IMR-90 (cell line): ENCODE results near the gene TNFRSF11A. TPM values are rescaled to one million over a fixed set of nuclear protein-coding genes. Genes with fewer than 3 reads are reported as not detected.

Source experiments
- ATAC-seq: fragments of 200-7000 bp; cut with Tn5 transposase; 2 replicates; pipeline ENCODE4 v1.9.1; 2020; ENCODE audit warnings: low read depth, mild to moderate bottlenecking, moderate library complexity
- BruUV-seq: library from RNA; stranded (reverse); fragments of 400-500 nt; replicated peaks from 2 replicates; lab custom pipeline; 2021; lab: Mats Ljungman, UMichigan
- CTCF ChIA-PET: fragments of 300-600 bp; formaldehyde crosslinking; extraction: SDS; loops from one replicate; lab custom pipeline; 2021; ENCODE audit warnings: antibody characterized with exemption; lab: Yijun Ruan, JAX
- POLR2A ChIA-PET: fragments of 300-600 bp; sonication (Branson Sonifier 250); formaldehyde crosslinking; loops from one replicate; lab custom pipeline; 2022; ENCODE audit warnings: antibody characterized with exemption; ENCODE audit not compliant: unreplicated experiment; lab: Charles Lee
- DNase-seq: peaks from one replicate; pipeline ENCODE4 v3.0.0; 2013
- H2AFZ ChIP-seq: replicated peaks from 2 replicates; pipeline ENCODE3; 2013; ENCODE audit warnings: low read length, mild to moderate bottlenecking; ENCODE audit not compliant: poor library complexity
- H2AK5ac ChIP-seq: 2 replicates; pipeline ENCODE4 v1.6.1; 2013; ENCODE audit warnings: low read depth, low read length, inconsistent platforms
- H2AK9ac ChIP-seq: replicated peaks from 2 replicates; pipeline ENCODE3; 2013; ENCODE audit warnings: mild to moderate bottlenecking, low read depth, low read length, moderate library complexity; ENCODE audit not compliant: poor library complexity
- H2BK120ac ChIP-seq: 2 replicates; pipeline ENCODE4 v1.6.1; 2013; ENCODE audit warnings: low read depth, low read length, inconsistent platforms
- H2BK15ac ChIP-seq: 3 replicates; pipeline ENCODE4 v1.6.1; 2013; ENCODE audit warnings: low read depth, low read length, inconsistent platforms
- H2BK20ac ChIP-seq: 2 replicates; pipeline ENCODE4 v1.6.1; 2013; ENCODE audit warnings: low read depth, mild to moderate bottlenecking, inconsistent platforms, low read length, moderate library complexity
- H2BK5ac ChIP-seq: 2 replicates; pipeline ENCODE4 v1.6.1; 2013; ENCODE audit warnings: mild to moderate bottlenecking, low read depth, low read length, inconsistent platforms; ENCODE audit not compliant: poor library complexity, severe bottlenecking
- H3K14ac ChIP-seq: replicated peaks from 2 replicates; pipeline ENCODE4 v1.6.1; 2013; ENCODE audit warnings: low read depth, low read length, inconsistent platforms
- H3K18ac ChIP-seq: 2 replicates; pipeline ENCODE4 v1.6.1; 2013; ENCODE audit warnings: low read depth, low read length, control low read depth
- H3K23ac ChIP-seq: 2 replicates; pipeline ENCODE4 v1.6.1; 2013; ENCODE audit warnings: low read depth, low read length, inconsistent platforms
- H3K27ac ChIP-seq: 2 replicates; pipeline ENCODE4 v1.5.1; 2013; ENCODE audit warnings: mild to moderate bottlenecking, control low read depth, low read length; ENCODE audit not compliant: insufficient read depth
- H3K27me3 ChIP-seq: 2 replicates; pipeline ENCODE4 v1.6.1; 2013; ENCODE audit warnings: low read length; ENCODE audit not compliant: control insufficient read depth, insufficient read depth
- H3K36me3 ChIP-seq: 2 replicates; pipeline ENCODE4 v1.6.1; 2013; ENCODE audit warnings: low read length, mixed read lengths; ENCODE audit not compliant: control insufficient read depth, insufficient read depth
- H3K4ac ChIP-seq: 2 replicates; pipeline ENCODE4 v1.6.1; 2013; ENCODE audit warnings: low read depth, low read length, inconsistent platforms
- H3K4me1 ChIP-seq: 2 replicates; pipeline ENCODE4 v1.6.1; 2013; ENCODE audit warnings: low read length, mixed read lengths; ENCODE audit not compliant: control insufficient read depth, insufficient read depth
- H3K4me2 ChIP-seq: 2 replicates; pipeline ENCODE4 v1.6.1; 2013; ENCODE audit warnings: low read depth, mild to moderate bottlenecking, control low read depth, low read length, moderate library complexity
- H3K4me3 ChIP-seq: 2 replicates; pipeline ENCODE4 v1.5.1; 2013; ENCODE audit warnings: low read depth, mild to moderate bottlenecking, control low read depth, low read length, moderate library complexity; ENCODE audit not compliant: insufficient read depth
- H3K56ac ChIP-seq: 2 replicates; pipeline ENCODE4 v1.6.1; 2013; ENCODE audit warnings: low read length, inconsistent platforms; ENCODE audit not compliant: insufficient read depth; ENCODE audit errors: extremely low read depth
- H3K79me1 ChIP-seq, 2 experiments: 2 replicates each; pipeline ENCODE4 v1.6.1; 2013; ENCODE audit warnings: low read length in 2 of 2, inconsistent platforms in 1 of 2, low read depth in 1 of 2
- H3K9ac ChIP-seq: 2 replicates; pipeline ENCODE4 v1.6.1; 2013; ENCODE audit warnings: low read depth, low read length, control low read depth
- H3K9me1 ChIP-seq: 2 replicates; pipeline ENCODE4 v1.6.1; 2013; ENCODE audit warnings: low read length, inconsistent platforms; ENCODE audit not compliant: insufficient read depth
- H3K9me3 ChIP-seq: 2 replicates; pipeline ENCODE4 v1.6.1; 2013; ENCODE audit warnings: low read length; ENCODE audit not compliant: control insufficient read depth, insufficient read depth
- H4K20me1 ChIP-seq: 2 replicates; pipeline ENCODE4 v1.6.1; 2013; ENCODE audit warnings: low read length, inconsistent platforms; ENCODE audit not compliant: insufficient read depth
- H4K5ac ChIP-seq: 2 replicates; pipeline ENCODE4 v1.6.1; 2013; ENCODE audit warnings: mild to moderate bottlenecking, low read depth, low read length, control low read depth
- H4K8ac ChIP-seq, 2 experiments: 2 replicates each; pipeline ENCODE4 v1.6.1; 2013; ENCODE audit warnings: low read depth in 2 of 2, low read length in 2 of 2, control low read depth in 1 of 2, inconsistent platforms in 1 of 2
- H4K91ac ChIP-seq: 2 replicates; pipeline ENCODE4 v1.6.1; 2013; ENCODE audit warnings: low read depth, low read length, inconsistent platforms; ENCODE audit not compliant: insufficient read depth
- BHLHE40 ChIP-seq: fragments of 150-350 bp; IDR thresholded peaks from 2 replicates; pipeline ENCODE4 v1.6.1; 2016; ENCODE audit warnings: mild to moderate bottlenecking, low read depth, low read length
- CEBPB ChIP-seq: IDR thresholded peaks from 2 replicates; pipeline ENCODE4 v1.6.1; 2012; ENCODE audit warnings: low read depth, low read length, improper control_type of control experiment
- CHD1 ChIP-seq: IDR thresholded peaks from 2 replicates; pipeline ENCODE4 v1.6.1; 2012; ENCODE audit warnings: low read depth, low read length, improper control_type of control experiment
- ELK1 ChIP-seq: fragments of 150-350 bp; IDR thresholded peaks from 2 replicates; pipeline ENCODE4 v1.6.1; 2016; ENCODE audit warnings: low read depth, mild to moderate bottlenecking, low read length, moderate library complexity, borderline replicate concordance
- FOS ChIP-seq: fragments of 150-350 bp; IDR thresholded peaks from 2 replicates; pipeline ENCODE4 v1.6.1; 2016; ENCODE audit warnings: low read depth, low read length
- MAFK ChIP-seq: IDR thresholded peaks from 2 replicates; pipeline ENCODE4 v1.6.1; 2012; ENCODE audit warnings: low read depth, low read length, improper control_type of control experiment
- MAZ ChIP-seq: IDR thresholded peaks from 2 replicates; pipeline ENCODE4 v1.6.1; 2012; ENCODE audit warnings: low read depth, mild to moderate bottlenecking, low read length, improper control_type of control experiment, moderate library complexity, borderline replicate concordance
- MXI1 ChIP-seq: IDR thresholded peaks from 2 replicates; pipeline ENCODE4 v1.6.1; 2012; ENCODE audit warnings: low read depth, mild to moderate bottlenecking, low read length, moderate library complexity, borderline replicate concordance
- NFE2L2 ChIP-seq: fragments of 150-350 bp; IDR thresholded peaks from 2 replicates; pipeline ENCODE4 v1.6.1; 2016; ENCODE audit warnings: low read depth, mild to moderate bottlenecking, low read length
- POLR2A ChIP-seq: IDR thresholded peaks from 2 replicates; pipeline ENCODE4 v1.6.1; 2012; ENCODE audit warnings: mild to moderate bottlenecking, low read depth, low read length
- RAD21 ChIP-seq: IDR thresholded peaks from 2 replicates; pipeline ENCODE4 v1.6.1; 2012; ENCODE audit warnings: low read length, improper control_type of control experiment
- RCOR1 ChIP-seq: IDR thresholded peaks from 2 replicates; pipeline ENCODE4 v1.6.1; 2012; ENCODE audit warnings: mild to moderate bottlenecking, low read length, improper control_type of control experiment; ENCODE audit not compliant: insufficient replicate concordance
- RFX5 ChIP-seq: IDR thresholded peaks from 2 replicates; pipeline ENCODE4 v1.8.0; 2012; ENCODE audit warnings: low read depth, mild to moderate bottlenecking, low read length, moderate library complexity
- SMC3 ChIP-seq: fragments of 150-350 bp; IDR thresholded peaks from 2 replicates; pipeline ENCODE4 v1.6.1; 2016; ENCODE audit warnings: low read depth, mild to moderate bottlenecking, antibody characterized with exemption, low read length, moderate library complexity
- USF2 ChIP-seq: fragments of 150-350 bp; IDR thresholded peaks from 2 replicates; pipeline ENCODE4 v1.6.1; 2017; ENCODE audit warnings: mild to moderate bottlenecking, antibody characterized with exemption, low read length, low read depth
- WGBS, 2 experiments: methylation state at CpG; one replicate each; pipeline versions ENCODE4 v1.1.5 to v1.1.7; 2013; ENCODE audit warnings: missing lambda C conversion rate in 2 of 2; ENCODE audit not compliant: insufficient read length in 1 of 2; ENCODE audit errors: extremely low coverage in 2 of 2; 5-methylcytosine and 5-hydroxymethylcytosine counted together
- dilution Hi-C: fragments of 300-500 bp; cut with HindIII; formaldehyde crosslinking; loops from one replicate; pipeline ENCODE4 v1.14.3; 2018; ENCODE audit warnings: low sequenced_read_pairs; ENCODE audit not compliant: unreplicated experiment
- in situ Hi-C: fragments of 300-500 bp; cut with MboI; formaldehyde crosslinking; loops from 3 replicates; pipeline ENCODE4 v1.14.3; 2019; ENCODE audit warnings: low sequenced_read_pairs, inconsistent platforms, mixed read lengths
- intact Hi-C: fragments of 100-400 bp; cut with micrococcal nuclease; formaldehyde crosslinking; loops from 2 replicates; pipeline ENCODE4 v1.10.0; 2022
- polyA plus RNA-seq, 3 experiments: library from polyadenylated mRNA; depleted of rRNA; stranded (reverse); fragments of >200 nt; gene quantifications; 2 replicates each; pipeline ENCODE4 v1.2.3, GENCODE V29; 2012; ENCODE audit warnings: low replicate concordance in 1 of 3
- total RNA-seq: library from RNA; depleted of rRNA; stranded (reverse); fragments of >200 nt; gene quantifications from 2 replicates; pipeline ENCODE4 v1.2.3, GENCODE V29; 2012
- TF ChIP-seq, protein P1 (sequence below): conservative IDR thresholded peaks from 2 replicates; pipeline ENCODE4 v1.5.1; 2012; ENCODE audit warnings: mild to moderate bottlenecking, low read depth, low read length, improper control_type of control experiment

Gene TNFRSF11A
- total and polyA plus RNA-seq, 2 of the 4 experiments (the other 2 are of a cell fraction): under 0.01 TPM; not detected in 1

DNA sequence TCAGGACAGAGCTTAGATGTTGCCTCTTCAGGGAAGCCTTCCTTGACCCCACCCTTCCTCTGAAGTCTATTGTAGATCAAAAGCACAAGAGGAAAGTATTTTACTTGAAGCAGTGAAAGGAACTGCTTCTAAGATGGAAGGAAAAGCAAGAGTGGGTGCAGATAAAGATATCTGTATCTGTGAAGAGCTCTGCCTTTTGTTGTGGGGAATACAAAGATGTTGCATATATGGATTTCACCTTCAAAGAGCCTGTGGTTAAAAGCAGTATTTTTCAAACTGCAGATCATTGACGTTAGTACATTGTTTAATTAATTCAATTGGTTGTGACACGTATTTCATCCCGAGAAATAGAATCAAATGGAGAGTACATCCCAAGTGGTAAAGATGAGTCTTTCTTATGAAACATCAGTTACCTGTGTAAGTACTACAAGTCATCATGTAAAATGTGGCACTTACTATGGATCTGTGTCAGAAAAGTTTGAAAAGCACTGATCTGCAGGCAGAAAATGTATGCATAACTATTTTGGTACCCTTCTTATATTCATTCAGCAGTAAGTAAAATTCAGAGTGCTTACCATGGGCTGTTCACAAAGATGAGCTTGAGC is 24.6 kb upstream of the TNFRSF11A start:
- ChIA-PET POLR2A (no interaction called here), CTCF (no interaction called here)
- H2AK5ac ChIP-seq: no peak overlapping the region
- no peak overlapping the region for H2BK15ac ChIP-seq
- H3K79me1 ChIP-seq: no peaks in the 10 kb centered on the region
- no peak overlapping the region for H2AK9ac ChIP-seq
- H3K27ac ChIP-seq: no peak overlapping the region
- no peak overlapping the region for H3K4me2 ChIP-seq
- no peak for ATAC-seq
- no peak overlapping the region for H3K9ac ChIP-seq
- H3K27me3 ChIP-seq: no peaks in the 10 kb centered on the region
- H4K91ac ChIP-seq: no peak overlapping the region
- no peak overlapping the region for H4K5ac ChIP-seq
- in situ Hi-C loops (no loop called here), intact Hi-C loops (no loop called here), dilution Hi-C loops (no loop called here)
- H2BK5ac ChIP-seq: no peak overlapping the region
- H4K8ac ChIP-seq: no peak overlapping the region
- H2BK120ac ChIP-seq: no peak overlapping the region
- no peaks in the 10 kb centered on the region for H4K20me1 ChIP-seq
- H3K18ac ChIP-seq: no peak overlapping the region
- no peak for DNase-seq
- H3K4ac ChIP-seq: no peak overlapping the region
- TF ChIP-seq CHD1 (no peak), SMC3 (no peak), MAFK (no peak), BHLHE40 (no peak), FOS (no peak), NFE2L2 (no peak), RFX5 (no peak), MAZ (no peak), MXI1 (no peak), POLR2A (no peak), CEBPB (no peak), RCOR1 (no peak), ELK1 (no peak), USF2 (no peak), RAD21 (no peak)
- TF ChIP-seq, protein P1, sequence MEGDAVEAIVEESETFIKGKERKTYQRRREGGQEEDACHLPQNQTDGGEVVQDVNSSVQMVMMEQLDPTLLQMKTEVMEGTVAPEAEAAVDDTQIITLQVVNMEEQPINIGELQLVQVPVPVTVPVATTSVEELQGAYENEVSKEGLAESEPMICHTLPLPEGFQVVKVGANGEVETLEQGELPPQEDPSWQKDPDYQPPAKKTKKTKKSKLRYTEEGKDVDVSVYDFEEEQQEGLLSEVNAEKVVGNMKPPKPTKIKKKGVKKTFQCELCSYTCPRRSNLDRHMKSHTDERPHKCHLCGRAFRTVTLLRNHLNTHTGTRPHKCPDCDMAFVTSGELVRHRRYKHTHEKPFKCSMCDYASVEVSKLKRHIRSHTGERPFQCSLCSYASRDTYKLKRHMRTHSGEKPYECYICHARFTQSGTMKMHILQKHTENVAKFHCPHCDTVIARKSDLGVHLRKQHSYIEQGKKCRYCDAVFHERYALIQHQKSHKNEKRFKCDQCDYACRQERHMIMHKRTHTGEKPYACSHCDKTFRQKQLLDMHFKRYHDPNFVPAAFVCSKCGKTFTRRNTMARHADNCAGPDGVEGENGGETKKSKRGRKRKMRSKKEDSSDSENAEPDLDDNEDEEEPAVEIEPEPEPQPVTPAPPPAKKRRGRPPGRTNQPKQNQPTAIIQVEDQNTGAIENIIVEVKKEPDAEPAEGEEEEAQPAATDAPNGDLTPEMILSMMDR: no peak
- no peak overlapping the region for H3K56ac ChIP-seq
- peaks cover 4% of the 10 kb centered on the region; the same call in 1 of the 2 replicates for H3K36me3 ChIP-seq
- no peak overlapping the region for H3K4me3 ChIP-seq
- no peaks in the 10 kb centered on the region for H3K9me3 ChIP-seq
- H2AFZ ChIP-seq: no peak overlapping the region
- H3K14ac ChIP-seq: no peak overlapping the region
- no peak overlapping the region for H2BK20ac ChIP-seq
- no peaks in the 10 kb centered on the region; the same call in 1 of the 2 replicates for H3K9me1 ChIP-seq
- BruUV-seq: no TSS peak
- no peak overlapping the region for H3K23ac ChIP-seq
- H3K4me1 ChIP-seq: no peaks in the 10 kb centered on the region
- WGBS, 2 experiments: no CpG with 5 or more reads among the region's 3 CpGs
